GM19025 (cell line): ENCODE results near the gene RAB1A.
"Not testable (repeated sequence)": the region's sequence is repeated elsewhere in the genome, so short reads cannot be mapped to it uniquely, and the experiment has no call there.

Experiments
- ATAC-seq: cut with Tn5 transposase; IDR thresholded peaks from one replicate; pipeline ENCODE4 v1.9.1; 2021; ENCODE audit warnings: mild to moderate bottlenecking, low read depth, moderate library complexity; ENCODE audit not compliant: unreplicated experiment

The RAB1A gene

GRCh38 chr2:65129826-65130663, at the start of gene RAB1A:
RAB1A (minus strand) TSS chr2:65130106; CDS start chr2:65129915, 191 bp downstream.
- peak; percentile 94 for ATAC-seq

DNA sequence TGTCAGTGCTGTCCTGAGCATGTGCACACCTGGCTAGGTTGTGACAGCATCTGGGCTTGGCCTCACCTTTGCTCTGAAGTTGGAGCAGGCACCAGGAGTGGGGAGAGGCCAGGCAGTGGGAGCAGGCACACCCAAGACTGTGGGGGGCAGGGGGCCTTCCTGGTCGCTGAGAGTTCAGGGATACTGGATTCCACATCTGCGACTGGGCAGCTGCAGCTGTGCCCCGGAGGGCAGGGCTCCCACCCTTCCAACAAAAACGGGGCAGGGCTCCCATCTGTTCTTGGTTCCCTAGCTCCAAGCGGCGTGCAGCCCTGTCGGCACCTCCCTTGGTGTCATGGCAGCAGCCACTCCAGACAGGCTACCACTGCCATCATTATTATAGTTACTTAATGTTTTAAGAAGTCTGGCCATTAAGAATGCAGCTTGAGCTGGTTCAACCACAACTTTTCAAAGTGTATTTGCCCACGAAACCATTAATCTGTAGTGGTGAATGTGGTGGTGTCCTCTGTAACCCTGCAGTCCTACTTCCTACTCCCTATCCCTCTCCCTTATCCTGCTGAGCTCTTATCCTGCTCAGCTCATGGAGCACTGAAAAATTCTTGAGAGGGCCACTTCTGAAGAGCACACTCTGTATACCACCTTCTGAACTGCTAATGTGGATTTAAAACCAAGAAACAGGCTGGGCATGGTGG, 48.0 kb upstream of the RAB1A start:
- ATAC-seq: no peak

- ATAC-seq: no peak
These were observed 46.1 kb upstream of the RAB1A start for GRCh38 chr2:65175894-65176530.

DNA sequence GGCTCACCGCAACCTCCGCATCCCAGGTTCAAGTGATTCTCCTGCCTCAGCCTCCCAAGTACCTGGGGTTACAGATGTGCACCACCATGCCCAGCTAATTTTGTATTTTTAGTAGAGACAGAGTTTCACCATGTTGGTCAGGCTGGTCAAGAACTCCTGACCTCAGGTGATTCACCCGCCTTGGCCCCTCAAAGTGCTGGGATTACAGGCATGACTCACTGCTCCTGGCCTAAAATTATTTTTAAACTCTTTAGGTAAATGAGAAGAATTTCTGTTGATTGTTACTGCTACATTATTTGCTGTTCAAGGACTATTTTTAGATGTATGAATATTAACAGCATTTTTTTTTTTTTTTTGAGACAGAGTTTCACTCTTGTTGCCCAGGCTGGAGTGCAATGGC, 44.1 kb upstream of the RAB1A start:
- ATAC-seq: not testable (repeated sequence)

- ATAC-seq: no peak
These were observed 43.3 kb upstream of the RAB1A start for GRCh38 chr2:65172994-65173790.

- not testable (repeated sequence) for ATAC-seq
These were observed 40.9 kb upstream of the RAB1A start for GRCh38 chr2:65170611-65171477.

DNA sequence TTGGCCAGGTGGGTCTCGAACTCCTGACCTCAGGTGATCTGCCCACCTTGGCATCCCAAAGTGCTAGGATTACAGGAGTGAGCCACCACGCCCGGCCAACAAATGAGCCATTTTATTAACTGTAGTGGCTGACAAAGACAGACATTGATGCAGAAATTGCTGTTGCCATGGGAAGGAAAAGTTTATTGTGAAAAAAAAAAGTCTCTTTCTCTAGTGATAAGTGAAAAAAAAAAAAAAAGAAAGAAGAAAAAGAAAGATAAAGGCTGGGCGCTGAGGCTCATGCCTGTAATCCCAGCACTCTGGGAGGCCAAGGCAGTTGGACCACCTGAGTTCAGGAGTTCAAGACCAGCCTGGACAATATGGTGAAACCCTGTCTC, 39.8 kb upstream of the RAB1A start:
- ATAC-seq: no peak

DNA sequence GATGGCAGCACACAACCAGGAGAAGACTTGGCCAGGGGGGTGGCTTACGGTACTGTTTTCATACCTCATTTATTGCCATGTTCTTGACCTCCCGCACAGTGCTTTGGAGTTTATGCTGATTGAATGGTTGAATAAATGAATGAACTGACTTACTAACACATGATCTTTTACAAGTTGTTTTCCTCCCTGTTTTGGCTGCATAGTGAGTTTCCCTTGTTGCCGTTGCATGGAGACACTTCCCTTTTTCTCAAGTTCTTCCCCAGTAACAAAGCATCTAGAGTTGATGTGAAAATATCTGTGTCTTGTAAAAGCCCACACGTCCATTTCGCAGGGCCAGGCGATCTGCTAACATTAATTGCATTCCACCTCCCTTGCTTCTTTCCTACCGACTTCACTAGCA, 35.7 kb upstream of the RAB1A start:
- ATAC-seq: no peak

- no peak for ATAC-seq
These were observed 34.6 kb upstream of the RAB1A start for GRCh38 chr2:65164426-65164891.

DNA sequence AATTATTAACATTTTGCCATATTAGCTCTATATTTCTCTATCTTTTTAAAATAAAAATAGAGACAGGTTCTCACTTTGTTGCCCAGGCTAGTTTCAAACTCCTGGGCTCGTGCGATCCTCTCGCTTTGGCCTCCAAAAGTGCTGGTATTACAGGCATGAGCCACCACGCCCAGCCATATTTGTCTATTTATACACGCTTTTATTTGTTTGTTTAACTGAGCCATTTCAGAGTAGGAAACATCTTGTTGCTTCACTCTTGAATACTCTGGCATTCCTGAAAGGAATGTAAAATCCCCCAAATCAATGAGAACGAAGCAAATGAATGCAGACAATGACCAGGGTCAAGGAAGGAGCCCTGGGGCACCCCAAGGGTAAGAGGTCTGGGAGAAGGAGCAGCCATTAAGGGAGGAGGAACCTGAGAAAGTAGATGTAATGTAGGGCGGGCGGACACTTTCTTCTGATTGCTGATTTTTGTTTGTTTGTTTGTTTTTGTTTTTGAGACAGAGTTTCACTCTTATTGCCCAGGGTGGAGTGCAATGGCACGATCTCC, 31.7 kb upstream of the RAB1A start:
- ATAC-seq: no peak

- ATAC-seq: no peak
These were observed 30.0 kb upstream of the RAB1A start for GRCh38 chr2:65159906-65160305.

- ATAC-seq: no peak
These were observed 29.4 kb upstream of the RAB1A start for GRCh38 chr2:65159261-65159660.

GRCh38 chr2:65158557-65158956, 28.7 kb upstream of the RAB1A start:
- ATAC-seq: no peak

- not testable (repeated sequence) for ATAC-seq
These were observed 27.9 kb upstream of the RAB1A start for GRCh38 chr2:65157856-65158255.

DNA sequence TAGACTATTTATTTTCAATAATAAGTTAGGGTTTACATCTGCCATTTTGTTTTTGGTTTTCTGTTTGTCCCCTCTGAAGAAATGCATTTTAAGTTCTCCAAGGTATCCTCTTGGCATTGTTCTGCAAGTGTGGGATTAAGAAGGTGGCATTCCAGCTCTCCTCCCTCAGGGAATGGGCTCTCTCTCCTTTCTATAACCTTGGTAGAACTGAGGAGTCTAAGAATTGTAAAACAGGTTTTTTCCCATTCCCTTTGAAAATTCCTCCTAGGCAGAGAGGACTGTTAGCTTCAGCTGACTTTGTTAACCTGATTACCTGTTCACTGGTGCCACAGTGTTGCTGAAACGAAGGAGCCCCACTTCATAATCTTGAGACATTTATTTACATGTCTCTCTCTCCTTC, 26.1 kb upstream of the RAB1A start:
- no peak for ATAC-seq

DNA sequence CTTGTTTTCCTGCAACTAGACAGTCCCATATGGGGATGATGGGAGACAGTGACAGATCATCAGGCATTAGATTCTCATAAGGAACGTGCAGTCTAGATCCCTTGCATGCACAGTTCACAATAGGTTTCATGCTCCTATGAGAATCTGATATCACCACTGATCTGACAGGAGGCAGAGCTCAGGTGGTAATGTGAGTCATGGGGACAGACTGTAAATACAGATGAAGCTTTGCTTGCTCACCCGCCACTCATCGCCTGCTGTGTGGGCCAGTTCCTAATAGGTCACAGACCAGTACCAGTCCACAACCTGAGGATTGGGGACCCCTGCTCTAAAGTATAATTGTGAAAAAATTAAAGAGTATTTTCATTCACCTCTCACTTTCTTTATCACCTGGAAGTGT, 23.6 kb upstream of the RAB1A start:
- no peak for ATAC-seq

- no peak for ATAC-seq
These were observed 16.2 kb upstream of the RAB1A start for GRCh38 chr2:65146078-65146477.

GRCh38 chr2:65144571-65144970, 14.7 kb upstream of the RAB1A start:
- no peak for ATAC-seq

DNA sequence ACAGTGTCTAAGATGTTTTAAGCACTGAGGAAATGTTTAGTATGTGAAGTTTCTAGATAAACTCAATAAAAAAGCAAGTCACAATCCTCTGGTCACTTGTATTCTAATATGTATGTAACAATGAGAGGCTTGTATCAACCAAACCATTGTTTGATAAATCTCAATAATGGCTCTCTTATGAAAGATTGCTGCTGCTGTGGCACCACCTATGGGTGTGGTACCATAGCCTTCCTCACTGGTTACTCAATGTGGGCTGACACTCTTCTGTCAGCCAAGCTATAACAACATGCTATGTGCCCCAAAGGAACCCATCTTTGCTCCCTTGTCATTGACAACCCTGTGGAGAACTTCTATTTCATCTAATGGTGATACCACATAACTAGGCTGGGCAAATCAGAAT, 12.6 kb upstream of the RAB1A start:
- no peak for ATAC-seq
